Tibial nerve (tissue), 4 donors: ENCODE results near the gene PRICKLE1.

Source experiments
- CTCF ChIP-seq, 5 experiments: fragments of 200-600 bp in 3 of 5; fragments of 450-650 bp in 2 of 5; sonication (generic) in 3 of 5; IDR thresholded peaks; one replicate each; pipeline ENCODE4 v1.5.1; 2016 to 2019; ENCODE audit warnings: antibody characterized with exemption in 5 of 5, mild to moderate bottlenecking in 3 of 5, moderate library complexity in 2 of 5
- EP300 ChIP-seq, 2 donors: sonication (generic); formaldehyde crosslinking; IDR thresholded peaks; one replicate each; pipeline ENCODE4 v1.6.1; 2017; ENCODE audit warnings: antibody characterized with exemption in 2 of 2, mild to moderate bottlenecking in 1 of 2
- POLR2A ChIP-seq, 2 donors: fragments of 450-650 bp; IDR thresholded peaks; one replicate each; pipeline ENCODE4 v1.6.1; 2017; ENCODE audit warnings: antibody characterized with exemption in 2 of 2, mild to moderate bottlenecking in 2 of 2, moderate library complexity in 2 of 2

- no peak for TF ChIP-seq CTCF (IDR thresholded peaks at IDR 0.05)
- no peak for TF ChIP-seq EP300 (IDR thresholded peaks at IDR 0.05)
- no peak for TF ChIP-seq POLR2A (IDR thresholded peaks at IDR 0.05)
These were observed 82.0 kb downstream of the PRICKLE1 start for GRCh38 chr12:42507565-42507964.
